GM12878 (cell line): ENCODE results near the gene PLOD2. TPM values are rescaled to one million over a fixed set of nuclear protein-coding genes. Genes with fewer than 3 reads are reported as not detected.

Source experiments
- BACH1 ChIP-seq: fragments of 450-650 bp; IDR thresholded peaks from 2 replicates; pipeline ENCODE4 v1.6.1; 2017; ENCODE audit warnings: mild to moderate bottlenecking, borderline replicate concordance
- PML ChIP-seq: IDR thresholded peaks from 2 replicates; pipeline ENCODE4 v1.6.1; 2012; ENCODE audit warnings: low read length, inconsistent platforms
- RFX5 ChIP-seq: IDR thresholded peaks from 2 replicates; pipeline ENCODE4 v1.6.1; 2011; ENCODE audit warnings: low read depth, low read length, improper control_type of control experiment
- STAT3 ChIP-seq: IDR thresholded peaks from 2 replicates; pipeline ENCODE4 v1.6.1; 2011; ENCODE audit warnings: low read depth, low read length, improper control_type of control experiment
- TBL1XR1 ChIP-seq: IDR thresholded peaks from 2 replicates; pipeline ENCODE4 v1.6.1; 2012; ENCODE audit warnings: low read depth, low read length, improper control_type of control experiment
- ZNF622 ChIP-seq: fragments of 450-650 bp; IDR thresholded peaks from 2 replicates; pipeline ENCODE4 v1.6.1; 2017; ENCODE audit warnings: mild to moderate bottlenecking, inconsistent platforms
- polyA plus RNA-seq, 11 experiments: library from polyadenylated mRNA; depleted of rRNA in 4 of 11; unstranded in 6 of 11; stranded (reverse) in 5 of 11; fragments of >200 nt; fragmentation: Nextera tagmentation in 4 of 11; fragmentation: Illumina TruSeq in 1 of 11; extraction: Ambion mirVana in 4 of 11; extraction: Trizol in 1 of 11; gene quantifications; 1 replicate in 1 of 11; 2 replicates in 10 of 11; pipeline versions ENCODE4 v1.2.1 to v1.2.3, GENCODE V29; 2011 to 2016; ENCODE audit warnings: inconsistent platforms in 2 of 11, missing spikeins in 2 of 11, low read depth in 1 of 11
- total RNA-seq, 4 experiments: library from RNA; depleted of rRNA in 3 of 4; stranded (reverse); fragments of >200 nt in 3 of 4; fragmentation: Illumina TruSeq in 1 of 4; extraction: Trizol in 1 of 4; gene quantifications; 2 replicates each; pipeline versions ENCODE4 v1.2.1 to v1.2.3, GENCODE V29; 2013 to 2021
- TF ChIP-seq, protein P1 (sequence below): fragments of 450-650 bp; IDR thresholded peaks from 2 replicates; pipeline ENCODE4 v1.6.1; 2016; ENCODE audit warnings: mild to moderate bottlenecking
- TF ChIP-seq, protein P2 (sequence below): fragments of 450-650 bp; IDR thresholded peaks from 2 replicates; pipeline ENCODE4 v1.6.1; 2017; ENCODE audit warnings: low read depth, mild to moderate bottlenecking, moderate library complexity
- TF ChIP-seq, protein P3 (sequence below): IDR thresholded peaks from 2 replicates; pipeline ENCODE4 v1.6.1; 2011; ENCODE audit warnings: mild to moderate bottlenecking, low read depth, low read length, moderate library complexity; ENCODE audit not compliant: insufficient replicate concordance
- TF ChIP-seq, protein P4 (sequence below): fragments of 450-650 bp; conservative IDR thresholded peaks from 2 replicates; pipeline ENCODE4 v1.6.1; 2017; ENCODE audit warnings: mild to moderate bottlenecking, moderate library complexity
- TF ChIP-seq, protein P5 (sequence below): fragments of 450-650 bp; IDR thresholded peaks from 2 replicates; pipeline ENCODE4 v1.6.1; 2017; ENCODE audit warnings: antibody characterized with exemption, mild to moderate bottlenecking, moderate library complexity

The PLOD2 gene
- total and polyA plus RNA-seq, 10 of the 15 experiments (the other 5 are each of a cell fraction or from before 2014, with no cell fraction given) = 0.03 to 0.56 (median 0.33) TPM; not detected in 4

DNA sequence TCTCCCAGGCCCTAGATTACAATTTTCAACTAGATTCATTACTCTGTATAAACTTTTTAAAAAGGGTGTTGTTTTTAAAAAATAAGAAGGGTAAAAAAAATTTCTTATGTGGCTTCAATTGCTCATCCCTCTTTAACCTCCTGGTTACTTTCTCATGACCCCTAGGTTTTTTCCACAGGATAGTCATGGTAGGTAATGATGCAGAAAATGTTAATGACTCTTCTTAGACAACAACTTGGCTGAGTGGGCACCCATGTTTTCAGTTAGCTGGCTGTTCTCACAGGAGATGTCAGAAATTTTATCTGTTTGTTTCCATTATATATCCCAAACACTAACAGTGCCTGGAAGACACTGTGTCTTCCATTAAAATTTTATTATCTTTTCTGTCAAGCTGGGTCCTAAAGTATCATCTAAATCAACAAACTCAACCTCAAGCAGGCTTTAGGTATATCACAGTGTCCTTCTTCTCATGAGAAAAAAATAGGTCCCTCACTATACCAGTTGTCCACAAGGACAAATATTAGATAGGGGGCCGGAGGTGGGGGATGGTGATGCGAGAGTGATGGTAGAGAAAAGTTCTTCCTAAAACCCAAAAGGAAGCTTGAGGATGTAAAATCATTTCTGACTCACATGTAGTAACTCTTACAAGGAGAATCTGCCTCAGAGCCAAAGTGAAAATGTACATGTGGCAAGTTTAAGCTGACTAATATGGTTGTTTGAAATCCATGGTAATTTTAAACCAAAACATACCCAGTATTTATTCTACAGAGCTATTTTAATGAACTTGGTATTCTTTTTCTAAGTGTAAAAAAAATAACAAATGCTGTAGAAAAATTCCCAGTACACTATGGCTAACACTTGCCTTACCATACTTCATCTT lies 43.3 kb downstream of the PLOD2 start (continued):
- TF ChIP-seq, protein P1, sequence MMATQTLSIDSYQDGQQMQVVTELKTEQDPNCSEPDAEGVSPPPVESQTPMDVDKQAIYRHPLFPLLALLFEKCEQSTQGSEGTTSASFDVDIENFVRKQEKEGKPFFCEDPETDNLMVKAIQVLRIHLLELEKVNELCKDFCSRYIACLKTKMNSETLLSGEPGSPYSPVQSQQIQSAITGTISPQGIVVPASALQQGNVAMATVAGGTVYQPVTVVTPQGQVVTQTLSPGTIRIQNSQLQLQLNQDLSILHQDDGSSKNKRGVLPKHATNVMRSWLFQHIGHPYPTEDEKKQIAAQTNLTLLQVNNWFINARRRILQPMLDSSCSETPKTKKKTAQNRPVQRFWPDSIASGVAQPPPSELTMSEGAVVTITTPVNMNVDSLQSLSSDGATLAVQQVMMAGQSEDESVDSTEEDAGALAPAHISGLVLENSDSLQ = no peak
- TF ChIP-seq BACH1 (no peak), ZNF622 (no peak), RFX5 (no peak), PML (no peak), STAT3 (no peak), TBL1XR1 (no peak)
- TF ChIP-seq, protein P2, sequence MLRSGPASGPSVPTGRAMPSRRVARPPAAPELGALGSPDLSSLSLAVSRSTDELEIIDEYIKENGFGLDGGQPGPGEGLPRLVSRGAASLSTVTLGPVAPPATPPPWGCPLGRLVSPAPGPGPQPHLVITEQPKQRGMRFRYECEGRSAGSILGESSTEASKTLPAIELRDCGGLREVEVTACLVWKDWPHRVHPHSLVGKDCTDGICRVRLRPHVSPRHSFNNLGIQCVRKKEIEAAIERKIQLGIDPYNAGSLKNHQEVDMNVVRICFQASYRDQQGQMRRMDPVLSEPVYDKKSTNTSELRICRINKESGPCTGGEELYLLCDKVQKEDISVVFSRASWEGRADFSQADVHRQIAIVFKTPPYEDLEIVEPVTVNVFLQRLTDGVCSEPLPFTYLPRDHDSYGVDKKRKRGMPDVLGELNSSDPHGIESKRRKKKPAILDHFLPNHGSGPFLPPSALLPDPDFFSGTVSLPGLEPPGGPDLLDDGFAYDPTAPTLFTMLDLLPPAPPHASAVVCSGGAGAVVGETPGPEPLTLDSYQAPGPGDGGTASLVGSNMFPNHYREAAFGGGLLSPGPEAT = no peak
- TF ChIP-seq, protein P3, sequence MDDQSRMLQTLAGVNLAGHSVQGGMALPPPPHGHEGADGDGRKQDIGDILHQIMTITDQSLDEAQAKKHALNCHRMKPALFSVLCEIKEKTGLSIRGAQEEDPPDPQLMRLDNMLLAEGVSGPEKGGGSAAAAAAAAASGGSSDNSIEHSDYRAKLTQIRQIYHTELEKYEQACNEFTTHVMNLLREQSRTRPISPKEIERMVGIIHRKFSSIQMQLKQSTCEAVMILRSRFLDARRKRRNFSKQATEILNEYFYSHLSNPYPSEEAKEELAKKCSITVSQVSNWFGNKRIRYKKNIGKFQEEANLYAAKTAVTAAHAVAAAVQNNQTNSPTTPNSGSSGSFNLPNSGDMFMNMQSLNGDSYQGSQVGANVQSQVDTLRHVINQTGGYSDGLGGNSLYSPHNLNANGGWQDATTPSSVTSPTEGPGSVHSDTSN = no peak
- TF ChIP-seq, protein P4, sequence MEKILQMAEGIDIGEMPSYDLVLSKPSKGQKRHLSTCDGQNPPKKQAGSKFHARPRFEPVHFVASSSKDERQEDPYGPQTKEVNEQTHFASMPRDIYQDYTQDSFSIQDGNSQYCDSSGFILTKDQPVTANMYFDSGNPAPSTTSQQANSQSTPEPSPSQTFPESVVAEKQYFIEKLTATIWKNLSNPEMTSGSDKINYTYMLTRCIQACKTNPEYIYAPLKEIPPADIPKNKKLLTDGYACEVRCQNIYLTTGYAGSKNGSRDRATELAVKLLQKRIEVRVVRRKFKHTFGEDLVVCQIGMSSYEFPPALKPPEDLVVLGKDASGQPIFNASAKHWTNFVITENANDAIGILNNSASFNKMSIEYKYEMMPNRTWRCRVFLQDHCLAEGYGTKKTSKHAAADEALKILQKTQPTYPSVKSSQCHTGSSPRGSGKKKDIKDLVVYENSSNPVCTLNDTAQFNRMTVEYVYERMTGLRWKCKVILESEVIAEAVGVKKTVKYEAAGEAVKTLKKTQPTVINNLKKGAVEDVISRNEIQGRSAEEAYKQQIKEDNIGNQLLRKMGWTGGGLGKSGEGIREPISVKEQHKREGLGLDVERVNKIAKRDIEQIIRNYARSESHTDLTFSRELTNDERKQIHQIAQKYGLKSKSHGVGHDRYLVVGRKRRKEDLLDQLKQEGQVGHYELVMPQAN = no peak
- TF ChIP-seq, protein P5, sequence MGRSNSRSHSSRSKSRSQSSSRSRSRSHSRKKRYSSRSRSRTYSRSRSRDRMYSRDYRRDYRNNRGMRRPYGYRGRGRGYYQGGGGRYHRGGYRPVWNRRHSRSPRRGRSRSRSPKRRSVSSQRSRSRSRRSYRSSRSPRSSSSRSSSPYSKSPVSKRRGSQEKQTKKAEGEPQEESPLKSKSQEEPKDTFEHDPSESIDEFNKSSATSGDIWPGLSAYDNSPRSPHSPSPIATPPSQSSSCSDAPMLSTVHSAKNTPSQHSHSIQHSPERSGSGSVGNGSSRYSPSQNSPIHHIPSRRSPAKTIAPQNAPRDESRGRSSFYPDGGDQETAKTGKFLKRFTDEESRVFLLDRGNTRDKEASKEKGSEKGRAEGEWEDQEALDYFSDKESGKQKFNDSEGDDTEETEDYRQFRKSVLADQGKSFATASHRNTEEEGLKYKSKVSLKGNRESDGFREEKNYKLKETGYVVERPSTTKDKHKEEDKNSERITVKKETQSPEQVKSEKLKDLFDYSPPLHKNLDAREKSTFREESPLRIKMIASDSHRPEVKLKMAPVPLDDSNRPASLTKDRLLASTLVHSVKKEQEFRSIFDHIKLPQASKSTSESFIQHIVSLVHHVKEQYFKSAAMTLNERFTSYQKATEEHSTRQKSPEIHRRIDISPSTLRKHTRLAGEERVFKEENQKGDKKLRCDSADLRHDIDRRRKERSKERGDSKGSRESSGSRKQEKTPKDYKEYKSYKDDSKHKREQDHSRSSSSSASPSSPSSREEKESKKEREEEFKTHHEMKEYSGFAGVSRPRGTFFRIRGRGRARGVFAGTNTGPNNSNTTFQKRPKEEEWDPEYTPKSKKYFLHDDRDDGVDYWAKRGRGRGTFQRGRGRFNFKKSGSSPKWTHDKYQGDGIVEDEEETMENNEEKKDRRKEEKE = no peak
